Measurements from ENCODE around the gene SAV1. TPM values are rescaled to one million over a fixed set of nuclear protein-coding genes. Genes with fewer than 3 reads are reported as not detected.
A peak's percentile ranks its signal among the peaks of the same experiment; 100 is the strongest.

Gene SAV1
- total and polyA plus RNA-seq, 2 of the 13 experiments (the other 11 are each of a cell fraction or from before 2014, with no cell fraction given) = 7.3 to 8.2 TPM

GRCh38 chr14:50667684-50667995 is 466 bp downstream of the SAV1 start:
- peak overlapping the region; percentile 84 to 91 (median 85) for H3K4me3 ChIP-seq (replicated peaks in 1 of 3; ENCODE audit: insufficient read depth in 1 of 3, low read depth in 2 of 3, low read length in 3 of 3)
- peak overlapping the region; percentile 82 for H3K27ac ChIP-seq (ENCODE audit: extremely low read length, insufficient read depth, low read length)
- CTCF ChIA-PET (ENCODE audit: low intra/inter-chr PET ratio, low total read pairs) = no interaction called here
- peak; percentile 48 for ATAC-seq
- H3K27me3 ChIP-seq (ENCODE audit: control insufficient read depth in 1 of 2, insufficient read depth in 2 of 2, low read length in 2 of 2) = no peaks in the 10 kb centered on the region
- H2AFZ ChIP-seq (ENCODE audit: low read length) = no peak overlapping the region
- H3K9ac ChIP-seq (ENCODE audit: insufficient read depth, low read depth, low read length) = peak overlapping the region; percentile 78
- BruUV-seq (replicated peaks) = no TSS peak
- peaks cover 2% of the 10 kb centered on the region; the same call in 1 of the 2 replicates for H4K20me1 ChIP-seq (ENCODE audit: insufficient read depth, low read length)
- no peak for DNase-seq (ENCODE audit: low spot score)
- WGBS (ENCODE audit: low lambda C conversion rate) = under 1% methylated on average over 22 of the region's 25 CpGs
- peaks cover 22% of the 10 kb centered on the region for H3K79me2 ChIP-seq (ENCODE audit: insufficient read depth, low read length)
- H3K36me3 ChIP-seq (replicated peaks in 1 of 2; ENCODE audit: control insufficient read depth in 1 of 2, insufficient read depth in 2 of 2, low read length in 2 of 2) = peaks cover 0 to 2% of the 10 kb centered on the region in 2 experiments; a peak in 1 of 5 replicates
- FAIRE-seq = no peak
- peaks cover 40% of the 10 kb centered on the region for H3K4me1 ChIP-seq (ENCODE audit: insufficient read depth, low read length)
- no peaks in the 10 kb centered on the region for H3K9me3 ChIP-seq (ENCODE audit: low read length)
- intact Hi-C loops (cut with micrococcal nuclease; ENCODE audit: unreplicated experiment) = no loop called here
- POLR2A ChIA-PET = interaction anchor here (1.0 to 1.3 kb wide), 4 partner anchors 8 to 73 kb away, joined by 3 to 6 read pairs (median 4); no protein-coding TSS in a partner anchor
- H3K4me2 ChIP-seq (ENCODE audit: low read depth, low read length) = peak overlapping the region; percentile 79
- in situ Hi-C loops (cut with HindIII; ENCODE audit: extremely low pct_ligation_motif_present, low pct_unique_long_range_greater_than_20kb) = no loop called here
- no peak for TF ChIP-seq NFATC3 (CRISPR knock-in tag; IDR thresholded peaks at IDR 0.05)
- TF ChIP-seq, protein P1, sequence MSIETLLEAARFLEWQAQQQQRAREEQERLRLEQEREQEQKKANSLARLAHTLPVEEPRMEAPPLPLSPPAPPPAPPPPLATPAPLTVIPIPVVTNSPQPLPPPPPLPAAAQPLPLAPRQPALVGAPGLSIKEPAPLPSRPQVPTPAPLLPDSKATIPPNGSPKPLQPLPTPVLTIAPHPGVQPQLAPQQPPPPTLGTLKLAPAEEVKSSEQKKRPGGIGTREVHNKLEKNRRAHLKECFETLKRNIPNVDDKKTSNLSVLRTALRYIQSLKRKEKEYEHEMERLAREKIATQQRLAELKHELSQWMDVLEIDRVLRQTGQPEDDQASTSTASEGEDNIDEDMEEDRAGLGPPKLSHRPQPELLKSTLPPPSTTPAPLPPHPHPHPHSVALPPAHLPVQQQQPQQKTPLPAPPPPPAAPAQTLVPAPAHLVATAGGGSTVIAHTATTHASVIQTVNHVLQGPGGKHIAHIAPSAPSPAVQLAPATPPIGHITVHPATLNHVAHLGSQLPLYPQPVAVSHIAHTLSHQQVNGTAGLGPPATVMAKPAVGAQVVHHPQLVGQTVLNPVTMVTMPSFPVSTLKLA (IDR thresholded peaks at IDR 0.05) = no peak
- TF ChIP-seq MIER3 (CRISPR knock-in tag; IDR thresholded peaks at IDR 0.05; ENCODE audit: borderline replicate concordance) = no peak
- TF ChIP-seq, protein P2, sequence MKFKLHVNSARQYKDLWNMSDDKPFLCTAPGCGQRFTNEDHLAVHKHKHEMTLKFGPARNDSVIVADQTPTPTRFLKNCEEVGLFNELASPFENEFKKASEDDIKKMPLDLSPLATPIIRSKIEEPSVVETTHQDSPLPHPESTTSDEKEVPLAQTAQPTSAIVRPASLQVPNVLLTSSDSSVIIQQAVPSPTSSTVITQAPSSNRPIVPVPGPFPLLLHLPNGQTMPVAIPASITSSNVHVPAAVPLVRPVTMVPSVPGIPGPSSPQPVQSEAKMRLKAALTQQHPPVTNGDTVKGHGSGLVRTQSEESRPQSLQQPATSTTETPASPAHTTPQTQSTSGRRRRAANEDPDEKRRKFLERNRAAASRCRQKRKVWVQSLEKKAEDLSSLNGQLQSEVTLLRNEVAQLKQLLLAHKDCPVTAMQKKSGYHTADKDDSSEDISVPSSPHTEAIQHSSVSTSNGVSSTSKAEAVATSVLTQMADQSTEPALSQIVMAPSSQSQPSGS (CRISPR knock-in tag; IDR thresholded peaks at IDR 0.05) = no peak
- TF ChIP-seq, protein P3, sequence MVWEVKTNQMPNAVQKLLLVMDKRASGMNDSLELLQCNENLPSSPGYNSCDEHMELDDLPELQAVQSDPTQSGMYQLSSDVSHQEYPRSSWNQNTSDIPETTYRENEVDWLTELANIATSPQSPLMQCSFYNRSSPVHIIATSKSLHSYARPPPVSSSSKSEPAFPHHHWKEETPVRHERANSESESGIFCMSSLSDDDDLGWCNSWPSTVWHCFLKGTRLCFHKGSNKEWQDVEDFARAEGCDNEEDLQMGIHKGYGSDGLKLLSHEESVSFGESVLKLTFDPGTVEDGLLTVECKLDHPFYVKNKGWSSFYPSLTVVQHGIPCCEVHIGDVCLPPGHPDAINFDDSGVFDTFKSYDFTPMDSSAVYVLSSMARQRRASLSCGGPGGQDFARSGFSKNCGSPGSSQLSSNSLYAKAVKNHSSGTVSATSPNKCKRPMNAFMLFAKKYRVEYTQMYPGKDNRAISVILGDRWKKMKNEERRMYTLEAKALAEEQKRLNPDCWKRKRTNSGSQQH (CRISPR knock-in tag; IDR thresholded peaks at IDR 0.05; ENCODE audit: low read depth) = no peak
- TF ChIP-seq SETDB1 (CRISPR knock-in tag; IDR thresholded peaks at IDR 0.05; ENCODE audit: borderline replicate concordance) = no peak
- no peak; the same call in 1 of the 2 replicates for TF ChIP-seq SAP130 (CRISPR knock-in tag; IDR thresholded peaks at IDR 0.05; ENCODE audit: low read depth)
- TF ChIP-seq, protein P4, sequence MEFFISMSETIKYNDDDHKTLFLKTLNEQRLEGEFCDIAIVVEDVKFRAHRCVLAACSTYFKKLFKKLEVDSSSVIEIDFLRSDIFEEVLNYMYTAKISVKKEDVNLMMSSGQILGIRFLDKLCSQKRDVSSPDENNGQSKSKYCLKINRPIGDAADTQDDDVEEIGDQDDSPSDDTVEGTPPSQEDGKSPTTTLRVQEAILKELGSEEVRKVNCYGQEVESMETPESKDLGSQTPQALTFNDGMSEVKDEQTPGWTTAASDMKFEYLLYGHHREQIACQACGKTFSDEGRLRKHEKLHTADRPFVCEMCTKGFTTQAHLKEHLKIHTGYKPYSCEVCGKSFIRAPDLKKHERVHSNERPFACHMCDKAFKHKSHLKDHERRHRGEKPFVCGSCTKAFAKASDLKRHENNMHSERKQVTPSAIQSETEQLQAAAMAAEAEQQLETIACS (CRISPR knock-in tag; IDR thresholded peaks at IDR 0.05) = no peak
- no peak for TF ChIP-seq ZNF720 (CRISPR knock-in tag; IDR thresholded peaks at IDR 0.05)
- TF ChIP-seq ATRX (CRISPR knock-in tag; IDR thresholded peaks at IDR 0.05; ENCODE audit: borderline replicate concordance) = no peak
- no peak for TF ChIP-seq MXD4 (CRISPR knock-in tag; IDR thresholded peaks at IDR 0.05)
- no peak for TF ChIP-seq ZNF343 (CRISPR knock-in tag; IDR thresholded peaks at IDR 0.05)
- no peak for TF ChIP-seq MYNN (CRISPR knock-in tag; IDR thresholded peaks at IDR 0.05; ENCODE audit: low read depth)
- TF ChIP-seq HNF1B (CRISPR knock-in tag; IDR thresholded peaks at IDR 0.05) = no peak
- TF ChIP-seq IRF2 (CRISPR knock-in tag; IDR thresholded peaks at IDR 0.05) = no peak
- TF ChIP-seq CERS6 (CRISPR knock-in tag; IDR thresholded peaks at IDR 0.05) = no peak
- TF ChIP-seq KDM5A (IDR thresholded peaks at IDR 0.05; ENCODE audit: borderline replicate concordance, low read length) = peak; percentile 14; the same call in 1 of the 2 replicates
- 0 out of 2 replicates have a peak, but pooled peaks have one; percentile 5 for TF ChIP-seq AKAP8 (CRISPR knock-in tag; IDR thresholded peaks at IDR 0.05)
